ENCODE data around the gene KRTAP10-8. TPM values are rescaled to one million over a fixed set of nuclear protein-coding genes. Genes with fewer than 3 reads are reported as not detected.
"Not testable (repeated sequence)": the region's sequence is repeated elsewhere in the genome, so short reads cannot be mapped to it uniquely, and the experiment has no call there.

KRTAP10-8 gene
- polyA plus RNA-seq, 1 donor, result not detected

DNA sequence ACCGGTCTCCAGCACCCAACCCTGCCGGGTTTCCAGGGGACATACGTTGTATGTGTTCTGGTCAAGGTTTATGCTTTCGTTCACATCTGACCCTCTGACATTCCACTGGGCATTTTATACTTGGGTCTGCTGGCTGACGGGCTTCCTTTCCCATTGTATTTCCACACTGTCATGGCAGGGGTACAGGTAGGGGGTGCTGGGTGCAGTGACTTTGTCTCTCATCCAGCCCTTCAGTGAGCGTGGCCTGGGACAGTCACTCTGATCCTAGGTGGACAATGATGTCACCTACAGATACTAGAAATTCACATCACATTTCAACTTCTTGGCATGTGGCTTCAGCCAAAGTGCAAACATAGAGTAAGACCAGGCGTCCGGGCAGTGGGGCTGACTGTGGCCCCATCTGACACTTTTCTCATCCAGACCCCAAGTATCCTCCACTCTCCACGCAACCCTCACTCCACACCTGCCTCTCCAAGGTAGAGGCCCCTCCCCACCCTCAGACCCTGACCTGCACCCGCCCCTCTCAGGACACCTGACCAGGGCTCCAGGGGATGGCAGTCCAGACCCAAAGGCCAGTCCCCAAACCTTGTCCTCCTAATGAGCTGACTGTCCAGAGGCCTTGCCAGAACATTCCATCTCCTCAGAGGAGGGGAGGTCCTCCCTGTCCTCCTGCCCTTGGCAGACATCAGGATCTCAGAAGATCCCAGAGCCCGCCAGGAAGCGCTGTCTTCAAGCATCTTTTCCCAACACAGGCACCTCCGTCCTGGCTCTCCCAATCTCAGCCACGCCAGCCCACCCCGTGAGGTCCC is 24.5 kb downstream of the KRTAP10-8 start:
- no CpG with 5 or more reads among the region's 15 CpGs for WGBS (ENCODE audit: insufficient coverage, low lambda C conversion rate)
- Histone ChIP-seq H3K36me3 (ENCODE audit: control insufficient read depth, insufficient read depth, low read length) (no peaks in the 10 kb centered on the region), H3K27me3 (ENCODE audit: control insufficient read depth, insufficient read depth, low read length) (no peaks in the 10 kb centered on the region), H3K9me3 (ENCODE audit: control insufficient read depth, low read depth, low read length) (peaks cover 5% of the 10 kb centered on the region), H3K4me3 (ENCODE audit: low read length) (no peak overlapping the region), H3K4me1 (ENCODE audit: control insufficient read depth, insufficient read depth, low read length) (no peaks in the 10 kb centered on the region), H3K27ac (ENCODE audit: low read length) (no peak overlapping the region)
- no peak for DNase-seq

DNA sequence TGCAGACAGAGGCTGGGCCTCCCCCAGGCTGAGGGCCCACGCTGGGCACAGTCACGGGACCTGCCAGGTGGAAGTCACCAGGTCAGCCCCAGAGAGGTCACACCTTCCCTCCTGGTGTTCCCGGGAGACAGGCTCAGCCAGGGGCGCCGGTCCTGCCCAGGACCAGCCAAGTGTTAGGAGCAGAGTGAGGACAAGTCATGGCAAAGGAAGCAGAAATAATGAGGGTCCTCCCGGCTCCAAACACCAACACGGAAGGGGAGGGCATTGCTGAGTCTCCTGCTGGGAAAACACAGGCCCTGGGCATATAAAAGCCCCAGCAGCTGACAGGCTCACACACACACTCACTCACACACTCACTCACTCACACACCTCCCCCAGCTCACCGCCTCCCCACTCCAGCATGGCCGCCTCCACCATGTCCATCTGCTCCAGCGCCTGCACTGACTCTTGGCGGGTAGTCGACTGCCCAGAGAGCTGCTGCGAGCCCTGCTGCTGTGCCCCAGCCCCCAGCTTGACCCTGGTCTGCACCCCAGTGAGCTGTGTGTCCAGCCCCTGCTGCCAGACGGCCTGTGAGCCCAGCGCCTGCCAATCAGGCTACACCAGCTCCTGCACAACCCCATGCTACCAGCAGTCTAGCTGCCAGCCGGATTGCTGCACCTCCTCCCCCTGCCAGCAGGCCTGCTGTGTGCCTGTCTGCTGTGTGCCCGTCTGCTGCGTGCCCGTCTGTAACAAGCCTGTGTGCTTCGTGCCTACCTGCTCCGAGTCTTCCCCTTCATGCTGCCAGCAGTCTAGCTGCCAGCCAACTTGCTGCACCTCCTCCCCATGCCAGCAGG is 25.4 kb downstream of the KRTAP10-8 start, which contains the start of gene KRTAP10-10:
TSS of gene KRTAP10-10 (plus strand) at position 339 of the 833 bp plus-strand sequence. CDS start at position 401, 62 bp downstream.
- no peaks in the 10 kb centered on the region for H3K27me3 ChIP-seq (ENCODE audit: control insufficient read depth, insufficient read depth, low read length)
- no peak within 1 kb of the TSS for H3K27ac ChIP-seq (ENCODE audit: low read length)
- H3K4me3 ChIP-seq (ENCODE audit: low read length), result no peak within 1 kb of the TSS
- H3K36me3 ChIP-seq (ENCODE audit: control insufficient read depth, insufficient read depth, low read length), result no peaks in the 10 kb centered on the region
- no peaks in the 10 kb centered on the region for H3K4me1 ChIP-seq (ENCODE audit: control insufficient read depth, insufficient read depth, low read length)
- WGBS (ENCODE audit: insufficient coverage, low lambda C conversion rate), result no CpG with 5 or more reads among the region's 21 CpGs
- DNase-seq, result no peak
- no peaks in the 10 kb centered on the region for H3K9me3 ChIP-seq (ENCODE audit: control insufficient read depth, low read depth, low read length)

DNA sequence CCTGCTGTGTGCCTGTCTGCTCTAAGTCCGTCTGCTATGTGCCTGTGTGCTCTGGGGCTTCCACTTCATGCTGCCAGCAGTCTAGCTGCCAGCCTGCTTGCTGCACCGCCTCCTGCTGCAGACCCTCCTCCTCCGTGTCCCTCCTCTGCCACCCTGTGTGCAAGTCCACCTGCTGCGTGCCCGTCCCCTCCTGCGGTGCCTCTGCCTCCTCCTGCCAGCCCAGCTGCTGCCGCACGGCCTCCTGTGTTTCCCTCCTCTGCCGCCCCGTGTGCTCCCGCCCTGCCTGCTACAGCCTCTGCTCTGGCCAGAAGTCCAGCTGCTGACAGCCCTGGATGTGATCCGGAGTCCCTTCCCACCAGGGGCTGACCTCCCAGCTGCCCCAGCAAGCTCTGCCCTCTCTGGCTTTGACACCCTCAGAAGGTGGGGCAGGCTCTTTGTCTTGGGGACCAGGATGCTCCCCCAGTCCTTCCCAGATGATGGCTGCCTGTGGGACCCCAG is 26.0 kb downstream of the KRTAP10-8 start:
- not testable (repeated sequence) for H3K9me3 ChIP-seq (ENCODE audit: control insufficient read depth, low read depth, low read length); H3K4me3 ChIP-seq (ENCODE audit: low read length); H3K4me1 ChIP-seq (ENCODE audit: control insufficient read depth, insufficient read depth, low read length); H3K36me3 ChIP-seq (ENCODE audit: control insufficient read depth, insufficient read depth, low read length); DNase-seq; H3K27me3 ChIP-seq (ENCODE audit: control insufficient read depth, insufficient read depth, low read length); H3K27ac ChIP-seq (ENCODE audit: low read length)
- WGBS (ENCODE audit: insufficient coverage, low lambda C conversion rate), result no CpG with 5 or more reads among the region's 12 CpGs

DNA sequence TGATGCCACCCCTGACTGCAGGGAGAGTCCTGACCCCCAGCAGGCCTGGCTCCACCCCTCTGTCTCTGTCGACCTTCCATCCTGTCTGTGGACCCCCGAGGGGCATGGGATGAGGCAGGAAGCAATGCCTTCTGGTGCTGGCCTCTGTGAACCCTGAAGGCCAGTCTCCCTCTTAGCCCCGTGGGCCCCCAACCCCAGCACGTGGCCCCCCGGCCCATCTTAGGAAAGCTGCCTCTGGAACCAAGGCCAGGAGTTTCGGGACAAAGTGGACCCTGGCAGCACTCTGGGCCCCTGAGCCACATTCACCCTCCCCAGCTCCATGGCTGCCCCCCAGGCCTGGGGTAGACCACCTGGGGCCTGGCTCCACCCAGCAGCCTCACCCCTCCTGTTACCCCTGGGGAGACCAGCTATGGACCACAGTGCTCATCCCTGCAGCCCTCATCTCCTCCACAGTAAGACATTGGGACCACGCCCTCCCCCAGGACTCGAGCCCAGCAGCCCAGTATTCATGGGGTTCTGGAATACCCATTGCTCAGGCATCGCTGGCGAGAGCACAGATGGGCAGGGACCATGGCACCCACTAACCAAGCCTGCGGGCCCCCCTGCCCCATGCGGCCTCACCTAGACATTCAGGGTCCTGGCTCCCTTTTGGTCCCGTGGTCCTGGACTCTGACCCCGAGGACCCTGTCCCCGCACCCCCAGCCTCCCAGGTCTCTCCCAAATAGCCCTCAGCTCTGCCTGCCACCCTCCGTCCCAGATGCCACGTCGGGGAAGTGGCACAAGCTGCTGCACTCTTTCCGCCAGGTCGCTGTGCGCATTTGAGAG is 26.8 kb downstream of the KRTAP10-8 start:
- not testable (repeated sequence) for H3K27me3 ChIP-seq (ENCODE audit: control insufficient read depth, insufficient read depth, low read length); H3K9me3 ChIP-seq (ENCODE audit: control insufficient read depth, low read depth, low read length); H3K27ac ChIP-seq (ENCODE audit: low read length); H3K4me1 ChIP-seq (ENCODE audit: control insufficient read depth, insufficient read depth, low read length); H3K36me3 ChIP-seq (ENCODE audit: control insufficient read depth, insufficient read depth, low read length); H3K4me3 ChIP-seq (ENCODE audit: low read length); DNase-seq
- no CpG with 5 or more reads among the region's 21 CpGs for WGBS (ENCODE audit: insufficient coverage, low lambda C conversion rate)

DNA sequence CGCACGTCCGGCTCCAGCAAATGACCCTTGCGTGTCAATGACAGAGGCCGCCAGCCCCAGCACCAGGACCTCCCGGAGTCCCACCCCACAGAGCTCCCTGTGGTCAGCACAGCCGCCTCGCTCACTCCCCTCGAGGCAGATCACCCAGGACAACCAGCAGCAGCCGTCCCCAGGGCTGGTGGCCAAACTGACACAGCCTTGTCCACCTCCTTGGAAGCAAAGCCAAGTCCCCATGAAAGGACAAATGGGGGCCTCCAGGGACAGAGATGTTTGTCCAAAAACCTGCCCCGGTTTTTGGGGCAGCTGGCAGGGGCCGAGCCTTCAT is 27.4 kb downstream of the KRTAP10-8 start:
- Histone ChIP-seq H3K9me3 (ENCODE audit: control insufficient read depth, low read depth, low read length) (no peaks in the 10 kb centered on the region), H3K4me3 (ENCODE audit: low read length) (no peak overlapping the region), H3K27me3 (ENCODE audit: control insufficient read depth, insufficient read depth, low read length) (no peaks in the 10 kb centered on the region), H3K36me3 (ENCODE audit: control insufficient read depth, insufficient read depth, low read length) (no peaks in the 10 kb centered on the region), H3K4me1 (ENCODE audit: control insufficient read depth, insufficient read depth, low read length) (no peaks in the 10 kb centered on the region), H3K27ac (ENCODE audit: low read length) (no peak overlapping the region)
- no peak for DNase-seq
- WGBS (ENCODE audit: insufficient coverage, low lambda C conversion rate), result no CpG with 5 or more reads among the region's 12 CpGs

DNA sequence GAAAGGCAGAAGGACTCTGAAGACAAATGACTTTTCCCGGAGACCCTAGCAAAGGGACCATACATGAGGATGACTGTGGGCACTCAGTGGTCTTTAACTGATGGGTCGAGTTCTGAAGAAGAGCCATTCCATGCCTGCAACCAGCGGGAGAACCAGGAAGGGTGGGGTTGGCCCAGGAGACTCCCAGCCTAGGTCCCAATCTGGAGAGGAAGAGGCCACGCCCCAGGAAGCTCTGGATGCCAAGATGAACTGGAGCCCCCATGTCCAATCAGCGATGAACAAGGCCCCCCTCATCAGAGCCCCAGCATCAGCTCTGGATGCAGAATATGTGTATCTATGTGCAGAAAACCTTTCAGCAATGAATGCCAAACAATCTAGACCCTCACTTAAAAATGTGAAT is 28.9 kb downstream of the KRTAP10-8 start:
- no peak for DNase-seq
- H3K4me3 ChIP-seq (ENCODE audit: low read length), result no peak overlapping the region
- no peaks in the 10 kb centered on the region for H3K36me3 ChIP-seq (ENCODE audit: control insufficient read depth, insufficient read depth, low read length)
- no CpG with 5 or more reads among the region's 5 CpGs for whole genome bisulfite sequencing (ENCODE audit: insufficient coverage, low lambda C conversion rate)
- no peaks in the 10 kb centered on the region for H3K9me3 ChIP-seq (ENCODE audit: control insufficient read depth, low read depth, low read length)
- H3K27me3 ChIP-seq (ENCODE audit: control insufficient read depth, insufficient read depth, low read length), result no peaks in the 10 kb centered on the region
- no peak overlapping the region for H3K27ac ChIP-seq (ENCODE audit: low read length)
- no peaks in the 10 kb centered on the region for H3K4me1 ChIP-seq (ENCODE audit: control insufficient read depth, insufficient read depth, low read length)

DNA sequence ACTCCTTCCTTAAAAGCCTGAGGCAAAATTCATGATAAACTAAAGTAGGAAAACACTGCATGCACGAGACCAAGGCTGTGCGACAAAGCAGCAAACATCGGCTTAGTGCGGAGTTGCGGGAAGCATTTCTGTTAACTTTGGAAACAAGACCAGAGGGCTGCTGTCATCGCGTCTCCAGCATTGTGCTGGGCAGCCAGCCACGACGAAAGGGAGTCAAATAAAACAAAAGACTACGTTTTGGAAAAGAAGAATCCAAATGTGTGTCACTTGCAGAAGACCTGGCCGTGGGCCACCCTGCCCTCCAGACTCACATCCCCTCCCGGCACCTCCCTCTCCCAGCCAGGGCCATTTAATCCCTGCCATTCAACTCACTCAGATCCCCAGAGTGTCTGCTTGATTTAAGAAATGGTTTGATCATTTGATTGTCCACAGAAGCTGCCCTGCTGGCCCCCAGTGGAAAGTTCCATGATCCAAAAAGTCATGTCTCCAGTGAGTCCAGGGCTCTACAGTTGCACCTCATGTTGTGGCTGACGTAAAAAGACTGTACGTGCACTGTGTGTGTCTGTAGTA is 31.9 kb downstream of the KRTAP10-8 start:
- WGBS (ENCODE audit: insufficient coverage, low lambda C conversion rate), result no CpG with 5 or more reads among the region's 14 CpGs
- Histone ChIP-seq H3K27ac (ENCODE audit: low read length) (no peak overlapping the region), H3K9me3 (ENCODE audit: control insufficient read depth, low read depth, low read length) (no peaks in the 10 kb centered on the region), H3K36me3 (ENCODE audit: control insufficient read depth, insufficient read depth, low read length) (no peaks in the 10 kb centered on the region), H3K27me3 (ENCODE audit: control insufficient read depth, insufficient read depth, low read length) (no peaks in the 10 kb centered on the region), H3K4me3 (ENCODE audit: low read length) (no peak overlapping the region), H3K4me1 (ENCODE audit: control insufficient read depth, insufficient read depth, low read length) (no peaks in the 10 kb centered on the region)
- DNase-seq, result no peak

DNA sequence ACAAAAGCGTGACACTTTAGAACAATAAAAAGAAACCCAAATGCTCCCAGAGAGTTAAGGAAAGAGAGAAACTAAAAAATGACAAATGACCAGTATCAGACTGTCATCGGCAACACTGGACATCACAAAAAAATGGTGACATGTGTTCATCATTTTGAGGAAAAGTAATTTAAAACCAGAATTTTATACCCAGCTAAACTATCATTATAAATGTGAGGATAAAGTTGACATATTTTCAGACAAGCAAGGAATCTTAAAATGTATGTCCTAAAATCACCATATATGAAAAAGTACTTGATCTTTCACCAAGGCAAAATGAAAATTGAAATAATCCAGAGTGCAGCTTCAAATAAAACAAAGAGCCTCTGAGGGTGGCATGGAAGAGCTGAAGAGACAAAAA is 33.0 kb downstream of the KRTAP10-8 start:
- Histone ChIP-seq H3K27me3 (ENCODE audit: control insufficient read depth, insufficient read depth, low read length) (no peaks in the 10 kb centered on the region), H3K4me3 (ENCODE audit: low read length) (no peak overlapping the region), H3K36me3 (ENCODE audit: control insufficient read depth, insufficient read depth, low read length) (no peaks in the 10 kb centered on the region), H3K27ac (ENCODE audit: low read length) (no peak overlapping the region), H3K9me3 (ENCODE audit: control insufficient read depth, low read depth, low read length) (no peaks in the 10 kb centered on the region), H3K4me1 (ENCODE audit: control insufficient read depth, insufficient read depth, low read length) (no peaks in the 10 kb centered on the region)
- no peak for DNase-seq
- WGBS (ENCODE audit: insufficient coverage, low lambda C conversion rate), result 50% methylated on average over 2 of the region's 2 CpGs

DNA sequence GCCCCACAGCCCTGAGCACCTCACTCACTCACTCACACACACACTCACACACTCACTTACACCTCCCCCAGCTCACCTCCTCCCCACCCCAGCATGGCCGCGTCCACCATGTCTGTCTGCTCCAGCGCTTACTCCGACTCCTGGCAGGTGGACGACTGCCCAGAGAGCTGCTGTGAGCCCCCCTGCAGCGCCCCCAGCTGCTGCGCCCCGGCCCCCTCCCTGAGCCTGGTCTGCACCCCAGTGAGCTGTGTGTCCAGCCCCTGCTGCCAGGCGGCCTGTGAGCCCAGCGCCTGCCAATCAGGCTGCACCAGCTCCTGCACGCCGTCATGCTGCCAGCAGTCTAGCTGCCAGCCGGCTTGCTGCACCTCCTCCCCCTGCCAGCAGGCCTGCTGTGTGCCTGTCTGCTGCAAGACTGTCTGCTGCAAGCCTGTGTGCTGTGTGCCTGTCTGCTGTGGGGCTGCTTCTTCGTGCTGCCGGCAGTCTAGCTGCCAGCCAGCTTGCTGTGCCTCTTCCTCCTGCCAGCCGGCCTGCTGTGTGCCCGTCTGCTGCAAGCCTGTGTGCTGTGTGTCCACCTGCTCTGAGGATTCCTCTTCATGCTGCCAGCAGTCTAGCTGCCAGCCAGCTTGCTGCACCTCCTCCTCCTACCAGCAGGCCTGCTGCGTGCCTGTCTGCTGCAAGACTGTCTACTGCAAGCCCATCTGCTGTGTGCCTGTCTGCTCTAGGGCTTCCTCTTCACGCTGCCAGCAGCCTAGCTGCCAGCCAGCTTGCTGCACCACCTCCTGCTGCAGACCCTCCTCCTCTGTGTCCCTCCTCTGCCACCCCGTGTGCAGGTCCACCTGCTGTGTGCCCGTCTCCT is 34.7 kb downstream of the KRTAP10-8 start, which contains the start of gene KRTAP10-11:
TSS of gene KRTAP10-11 (plus strand) at position 49 of the 856 bp plus-strand sequence. CDS start at position 94, 45 bp downstream.
- H3K9me3 ChIP-seq (ENCODE audit: control insufficient read depth, low read depth, low read length); DNase-seq; H3K27me3 ChIP-seq (ENCODE audit: control insufficient read depth, insufficient read depth, low read length); H3K4me1 ChIP-seq (ENCODE audit: control insufficient read depth, insufficient read depth, low read length); H3K27ac ChIP-seq (ENCODE audit: low read length); H3K36me3 ChIP-seq (ENCODE audit: control insufficient read depth, insufficient read depth, low read length); H3K4me3 ChIP-seq (ENCODE audit: low read length): not testable (repeated sequence)
- no CpG with 5 or more reads among the region's 21 CpGs for WGBS (ENCODE audit: insufficient coverage, low lambda C conversion rate)
